PC-3 (cell line): ENCODE measurements around the gene VILL. TPM values are rescaled to one million over a fixed set of nuclear protein-coding genes. Genes with fewer than 3 reads are reported as not detected.

Source experiments
- ATAC-seq: fragments of 200-7000 bp; cut with Tn5 transposase; 2 replicates; pipeline ENCODE4 v1.9.1; 2020; ENCODE audit warnings: mild to moderate bottlenecking, moderate library complexity
- BruUV-seq: library from RNA; stranded (reverse); fragments of 400-500 nt; replicated peaks from 2 replicates; lab custom pipeline; 2021; lab: Mats Ljungman, UMichigan
- CTCF ChIA-PET: fragments of 300-600 bp; sonication (Branson Sonifier 250); formaldehyde crosslinking; loops from one replicate; lab custom pipeline; 2022; ENCODE audit warnings: antibody characterized with exemption; lab: Charles Lee
- POLR2A ChIA-PET: fragments of 300-600 bp; sonication (Branson Sonifier 250); formaldehyde crosslinking; loops from one replicate; lab custom pipeline; 2022; ENCODE audit warnings: antibody characterized with exemption; ENCODE audit not compliant: unreplicated experiment; lab: Charles Lee
- DNase-seq: peaks from one replicate; pipeline ENCODE4 v3.0.0-alpha.2; 2015
- H2AFZ ChIP-seq: fragments of 300-600 bp; sonication (generic); 2 replicates; pipeline ENCODE4 v1.6.0; 2016; ENCODE audit warnings: antibody characterized with exemption, low read length
- H3F3A ChIP-seq: fragments of 300-600 bp; sonication (generic); one replicate; pipeline ENCODE4 v1.6.0; 2017; ENCODE audit warnings: antibody characterized with exemption, low read length, control low read depth, mild to moderate bottlenecking; ENCODE audit not compliant: unreplicated experiment
- H3K27ac ChIP-seq: fragments of 300-600 bp; sonication (generic); 2 replicates; pipeline ENCODE4 v1.5.1; 2016; ENCODE audit warnings: mild to moderate bottlenecking, low read length
- H3K27me3 ChIP-seq: fragments of 300-600 bp; sonication (generic); 2 replicates; pipeline ENCODE4 v1.6.1; 2016; ENCODE audit warnings: low read length, mixed read lengths
- H3K36me3 ChIP-seq: fragments of 300-600 bp; sonication (generic); 2 replicates; pipeline ENCODE4 v1.6.1; 2016; ENCODE audit warnings: low read depth, mixed run types, low read length, mixed read lengths
- H3K4me1 ChIP-seq: fragments of 300-600 bp; sonication (generic); 2 replicates; pipeline ENCODE4 v1.5.1; 2016; ENCODE audit warnings: low read length; ENCODE audit not compliant: insufficient read depth
- H3K4me2 ChIP-seq: fragments of 300-600 bp; sonication (generic); 2 replicates; pipeline ENCODE4 v1.6.0; 2016; ENCODE audit warnings: low read length
- H3K4me3 ChIP-seq: fragments of 300-600 bp; sonication (generic); 2 replicates; pipeline ENCODE4 v1.5.1; 2016; ENCODE audit warnings: mild to moderate bottlenecking, low read length, mixed read lengths
- H3K79me2 ChIP-seq: fragments of 300-600 bp; sonication (generic); 2 replicates; pipeline ENCODE4 v1.6.1; 2017; ENCODE audit warnings: low read length, mixed read lengths
- H3K9ac ChIP-seq: fragments of 300-600 bp; sonication (generic); 2 replicates; pipeline ENCODE4 v1.6.0; 2016; ENCODE audit warnings: mild to moderate bottlenecking, low read length
- H3K9me2 ChIP-seq: fragments of 300-600 bp; sonication (generic); replicated peaks from 2 replicates; pipeline ENCODE4 v1.6.1; 2016; ENCODE audit warnings: mixed run types, low read length, mixed read lengths
- H3K9me3 ChIP-seq: fragments of 300-600 bp; sonication (generic); 2 replicates; pipeline ENCODE4 v1.6.1; 2016; ENCODE audit warnings: low read length, mixed read lengths
- H4K20me1 ChIP-seq: fragments of 300-600 bp; sonication (generic); 2 replicates; pipeline ENCODE4 v1.6.1; 2016; ENCODE audit warnings: low read length, mixed read lengths
- CTCF ChIP-seq: fragments of 300-600 bp; sonication (generic); conservative IDR thresholded peaks from 2 replicates; pipeline ENCODE4 v1.5.1; 2017; ENCODE audit warnings: antibody characterized with exemption, low read depth, mild to moderate bottlenecking, low read length
- EZH2 ChIP-seq: fragments of 300-600 bp; sonication (generic); IDR thresholded peaks from one replicate; pipeline ENCODE4 v1.6.1; 2017; ENCODE audit warnings: antibody characterized with exemption, mild to moderate bottlenecking, low read length; ENCODE audit not compliant: unreplicated experiment
- EZH2phosphoT487 ChIP-seq: fragments of 300-600 bp; sonication (generic); IDR thresholded peaks from 2 replicates; pipeline ENCODE4 v1.6.1; 2018; ENCODE audit warnings: mild to moderate bottlenecking, antibody characterized with exemption, low read length, borderline replicate concordance
- intact Hi-C: fragments of 100-400 bp; cut with micrococcal nuclease; formaldehyde crosslinking; loops from 2 replicates; pipeline ENCODE4 v1.9.0; 2023
- total RNA-seq: library from RNA; depleted of rRNA; stranded (reverse); fragments of >200 nt; gene quantifications from 2 replicates; pipeline ENCODE4 v1.2.3, GENCODE V29; 2014

VILL gene
- total RNA-seq, 1 experiment from 2014 or later, result 0.44 TPM

- Histone ChIP-seq H3K9me3 (no peaks in the 10 kb centered on the region), H3K27me3 (no peaks in the 10 kb centered on the region), H3K36me3 (no peaks in the 10 kb centered on the region), H3K27ac (no peak overlapping the region), H3K9ac (no peak overlapping the region), H3F3A (no peaks in the 10 kb centered on the region), H3K4me1 (peaks cover 20% of the 10 kb centered on the region), H4K20me1 (no peaks in the 10 kb centered on the region), H3K4me3 (no peak overlapping the region), H3K79me2 (no peaks in the 10 kb centered on the region), H3K9me2 (no peaks in the 10 kb centered on the region), H2AFZ (no peak overlapping the region), H3K4me2 (no peak overlapping the region)
- TF ChIP-seq CTCF (no peak), EZH2phosphoT487 (no peak), EZH2 (no peak)
- BruUV-seq, result no TSS peak
- intact Hi-C loops, result no loop called here
- ATAC-seq, result no peak
- DNase-seq, result no peak
- CTCF ChIA-PET, result no interaction called here
- POLR2A ChIA-PET, result no interaction called here
Observed at GRCh38 chr3:37949866-37950265, 40.7 kb upstream of the VILL start.

GRCh38 chr3:37952564-37952963 lies 38.0 kb upstream of the VILL start:
- Histone ChIP-seq H3K9me3 (no peaks in the 10 kb centered on the region), H3F3A (no peaks in the 10 kb centered on the region), H3K4me2 (no peak overlapping the region), H2AFZ (no peak overlapping the region), H3K79me2 (no peaks in the 10 kb centered on the region), H3K27ac (no peak overlapping the region), H3K36me3 (no peaks in the 10 kb centered on the region), H3K9me2 (no peaks in the 10 kb centered on the region), H4K20me1 (no peaks in the 10 kb centered on the region), H3K27me3 (no peaks in the 10 kb centered on the region), H3K9ac (no peak overlapping the region), H3K4me3 (no peak overlapping the region), H3K4me1 (no peaks in the 10 kb centered on the region)
- CTCF ChIA-PET, result no interaction called here
- intact Hi-C loops, result no loop called here
- no peak for TF ChIP-seq CTCF
- TF ChIP-seq EZH2phosphoT487, result no peak
- no peak for TF ChIP-seq EZH2
- DNase-seq (peak; percentile 32), ATAC-seq (no peak)
- POLR2A ChIA-PET, result no interaction called here
- BruUV-seq, result no TSS peak

- no peaks in the 10 kb centered on the region for H3K79me2 ChIP-seq
- no peaks in the 10 kb centered on the region for H4K20me1 ChIP-seq
- no peak for TF ChIP-seq EZH2
- no peak for TF ChIP-seq CTCF
- no peak for TF ChIP-seq EZH2phosphoT487
- H3K9ac ChIP-seq, result no peak overlapping the region
- no peak overlapping the region for H3K27ac ChIP-seq
- DNase-seq (no peak), ATAC-seq (no peak)
- H3K4me3 ChIP-seq, result no peak overlapping the region
- BruUV-seq, result no TSS peak
- H3K9me3 ChIP-seq, result no peaks in the 10 kb centered on the region
- H2AFZ ChIP-seq, result no peak overlapping the region
- ChIA-PET POLR2A (no interaction called here), CTCF (no interaction called here)
- intact Hi-C loops, result no loop called here
- no peaks in the 10 kb centered on the region for H3K27me3 ChIP-seq
- no peaks in the 10 kb centered on the region for H3F3A ChIP-seq
- H3K9me2 ChIP-seq, result no peaks in the 10 kb centered on the region
- no peaks in the 10 kb centered on the region for H3K36me3 ChIP-seq
- H3K4me1 ChIP-seq, result no peaks in the 10 kb centered on the region
- no peak overlapping the region for H3K4me2 ChIP-seq
Observed at GRCh38 chr3:37953226-37953625, 37.4 kb upstream of the VILL start.
